Measurements from ENCODE around the gene KCTD20. TPM values are rescaled to one million over a fixed set of nuclear protein-coding genes. Genes with fewer than 3 reads are reported as not detected.
"Not testable (repeated sequence)": the region's sequence is repeated elsewhere in the genome, so short reads cannot be mapped to it uniquely, and the experiment has no call there.

KCTD20 gene
- polyA plus RNA-seq, 4 donors = 13.8 to 28.6 (median 17.7) TPM

DNA sequence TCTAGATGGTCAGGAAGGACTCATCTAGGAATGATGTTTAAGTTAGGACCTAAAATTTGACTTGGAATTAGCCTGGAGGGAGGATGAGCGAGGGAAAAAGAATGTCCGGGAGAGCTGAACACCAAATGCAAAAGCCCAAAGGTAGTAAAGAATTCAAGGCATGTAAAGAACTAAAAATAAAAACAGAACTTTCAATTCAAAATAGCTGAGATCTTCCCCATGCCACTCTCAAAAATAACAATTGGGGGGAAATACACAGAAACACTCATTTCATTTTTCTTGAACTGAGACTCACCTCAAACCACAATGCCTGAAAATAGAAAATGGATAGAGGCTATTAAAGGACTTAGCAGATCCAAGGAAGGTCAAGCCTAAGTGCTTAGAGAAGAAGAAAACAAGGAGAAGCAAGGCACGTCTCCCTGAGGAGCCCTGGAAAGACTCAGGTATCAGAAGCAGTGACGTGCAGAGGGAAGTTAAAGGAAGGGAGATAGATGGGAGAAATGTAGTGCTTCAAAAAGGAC, 10.6 kb upstream of the KCTD20 start:
- H3K36me3 ChIP-seq (ENCODE audit: control insufficient read depth in 3 of 3, insufficient read depth in 2 of 3, low read depth in 1 of 3, low read length in 3 of 3) = no peaks in the 10 kb centered on the region
- no peak for FAIRE-seq
- H3K27ac ChIP-seq (ENCODE audit: low read depth in 1 of 3, low read length in 2 of 3) = no peak overlapping the region
- H3K9me3 ChIP-seq (ENCODE audit: control insufficient read depth in 2 of 2, insufficient read depth in 1 of 2, low read depth in 1 of 2, low read length in 1 of 2) = no peaks in the 10 kb centered on the region
- H3K4me3 ChIP-seq (ENCODE audit: low read depth in 1 of 3, low read length in 3 of 3) = no peak overlapping the region
- no peak for DNase-seq
- WGBS, 3 donors = 86 to 92% (median 89%) methylated on average over 4 of the region's 4 CpGs
- no peaks in the 10 kb centered on the region for H3K27me3 ChIP-seq (ENCODE audit: control insufficient read depth in 3 of 3, insufficient read depth in 3 of 3, low read length in 3 of 3)
- no peaks in the 10 kb centered on the region for H3K4me1 ChIP-seq (ENCODE audit: control insufficient read depth in 3 of 3, insufficient read depth in 2 of 3, low read depth in 1 of 3, low read length in 2 of 3)

DNA sequence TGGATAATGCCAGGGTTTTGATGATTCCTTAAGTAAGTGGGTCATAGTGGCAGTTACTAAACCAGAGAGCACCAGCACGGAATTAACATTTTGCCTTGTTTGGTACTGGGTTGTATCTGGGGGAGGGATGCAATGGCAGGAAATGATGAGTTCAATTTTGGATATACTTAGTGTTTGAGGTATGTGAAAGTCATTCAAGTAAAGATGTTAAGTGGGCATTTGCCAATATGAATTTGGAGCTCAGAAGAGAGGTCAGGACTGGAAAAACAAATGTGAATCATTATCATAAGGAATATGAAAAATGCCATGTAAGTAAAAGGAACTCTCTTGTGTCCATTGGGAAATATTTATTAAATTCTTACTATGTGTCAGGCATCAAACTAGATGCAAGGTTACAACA, 6.3 kb upstream of the KCTD20 start:
- WGBS, 3 donors = 93 to 97% (median 96%) methylated on average over 1 of the region's 1 CpG

DNA sequence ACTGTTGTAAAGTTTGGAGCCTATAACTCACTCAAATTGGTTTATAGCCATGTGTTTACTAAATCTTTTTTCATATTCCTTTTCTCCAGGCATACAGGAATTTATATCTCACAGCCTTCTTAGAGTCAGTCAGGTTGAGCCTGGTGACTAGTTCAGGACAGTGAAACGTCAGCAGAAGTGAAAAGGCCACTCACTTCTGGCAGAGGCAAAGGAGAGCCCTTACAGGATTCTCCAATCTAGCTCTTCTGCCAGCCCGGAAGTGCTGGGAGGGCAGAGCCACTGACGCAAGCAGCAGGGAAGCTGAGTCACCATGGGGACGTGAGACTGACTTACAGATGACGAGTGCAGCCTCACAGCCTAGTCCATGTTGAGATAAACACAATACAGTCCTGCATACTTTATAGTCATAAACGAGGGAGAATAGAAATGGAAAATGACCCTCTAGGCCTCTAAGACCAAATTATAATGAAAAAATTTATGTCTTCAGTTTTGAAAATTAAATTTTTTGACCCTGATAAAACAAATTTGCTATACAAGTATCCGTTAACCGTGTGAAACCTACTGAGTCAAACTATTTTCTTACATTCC, 1.4 kb upstream of the KCTD20 start:
- no peak for FAIRE-seq
- H3K4me3 ChIP-seq (ENCODE audit: low read depth in 1 of 3, low read length in 3 of 3) = no peak overlapping the region
- DNase-seq = peak; percentile 95 to 99
- no peaks in the 10 kb centered on the region for H3K9me3 ChIP-seq (ENCODE audit: control insufficient read depth in 2 of 2, insufficient read depth in 1 of 2, low read depth in 1 of 2, low read length in 1 of 2)
- H3K4me1 ChIP-seq (ENCODE audit: control insufficient read depth in 3 of 3, insufficient read depth in 2 of 3, low read depth in 1 of 3, low read length in 2 of 3) = peaks cover 4 to 37% (median 8%) of the 10 kb centered on the region in 3 donors
- WGBS, 3 donors = 14 to 18% (median 16%) methylated on average over 8 of the region's 8 CpGs
- H3K27me3 ChIP-seq (ENCODE audit: control insufficient read depth in 3 of 3, insufficient read depth in 3 of 3, low read length in 3 of 3) = no peaks in the 10 kb centered on the region
- no peaks in the 10 kb centered on the region for H3K36me3 ChIP-seq (ENCODE audit: control insufficient read depth in 3 of 3, insufficient read depth in 2 of 3, low read depth in 1 of 3, low read length in 3 of 3)
- peak overlapping the region; percentile 68 to 95 (median 80) for H3K27ac ChIP-seq (ENCODE audit: low read depth in 1 of 3, low read length in 2 of 3)

More for the DNA sequence above, 6.3 kb upstream of the KCTD20 start:
- FAIRE-seq (no peak), DNase-seq (no peak)
- H3K36me3 ChIP-seq (ENCODE audit: control insufficient read depth in 3 of 3, insufficient read depth in 2 of 3, low read depth in 1 of 3, low read length in 3 of 3) = no peaks in the 10 kb centered on the region
- H3K27me3 ChIP-seq (ENCODE audit: control insufficient read depth in 3 of 3, insufficient read depth in 3 of 3, low read length in 3 of 3) = no peaks in the 10 kb centered on the region
- H3K4me1 ChIP-seq (ENCODE audit: control insufficient read depth in 3 of 3, insufficient read depth in 2 of 3, low read depth in 1 of 3, low read length in 2 of 3) = peaks cover 0 to 16% (median 0%) of the 10 kb centered on the region in 3 donors
- no peak overlapping the region for H3K4me3 ChIP-seq (ENCODE audit: low read depth in 1 of 3, low read length in 3 of 3)
- no peak overlapping the region for H3K27ac ChIP-seq (ENCODE audit: low read depth in 1 of 3, low read length in 2 of 3)
- no peaks in the 10 kb centered on the region for H3K9me3 ChIP-seq (ENCODE audit: control insufficient read depth in 2 of 2, insufficient read depth in 1 of 2, low read depth in 1 of 2, low read length in 1 of 2)

DNA sequence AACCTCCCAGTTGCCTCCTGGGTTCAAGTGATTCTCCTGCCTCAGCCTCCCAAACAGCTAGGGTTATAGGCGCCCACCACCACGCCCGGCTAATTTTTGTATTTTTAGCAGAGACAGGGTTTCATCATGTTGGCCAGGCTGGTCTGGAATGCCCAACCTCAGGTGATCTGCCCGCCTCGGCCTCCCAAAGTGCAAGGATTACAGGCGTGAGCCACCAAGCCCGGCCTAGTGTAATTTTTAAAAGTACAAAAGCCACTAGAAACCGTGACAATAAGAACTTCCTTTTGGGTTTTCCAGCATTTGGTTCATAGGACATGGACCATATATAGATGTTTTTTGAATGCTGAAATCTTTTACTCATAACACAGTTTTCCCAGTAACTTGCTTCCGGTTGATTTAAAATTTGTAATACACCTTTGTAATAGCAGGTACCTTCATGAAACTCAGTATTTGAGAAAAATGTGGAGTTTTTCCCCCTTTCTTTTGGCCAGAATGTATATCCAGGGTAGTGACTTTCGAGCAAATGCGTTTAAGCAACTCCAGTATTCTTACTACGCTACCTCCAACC, 613 bp upstream of the KCTD20 start:
- H3K27ac ChIP-seq (ENCODE audit: low read depth in 1 of 3, low read length in 2 of 3) = peak overlapping the region; percentile 95 to 96 (median 96)
- FAIRE-seq (no peak), DNase-seq (no peak)
- H3K27me3 ChIP-seq (ENCODE audit: control insufficient read depth in 3 of 3, insufficient read depth in 3 of 3, low read length in 3 of 3) = no peaks in the 10 kb centered on the region
- no peaks in the 10 kb centered on the region for H3K9me3 ChIP-seq (ENCODE audit: control insufficient read depth in 2 of 2, insufficient read depth in 1 of 2, low read depth in 1 of 2, low read length in 1 of 2)
- WGBS, 3 donors = 38 to 45% (median 41%) methylated on average over 12 of the region's 12 CpGs
- no peaks in the 10 kb centered on the region for H3K36me3 ChIP-seq (ENCODE audit: control insufficient read depth in 3 of 3, insufficient read depth in 2 of 3, low read depth in 1 of 3, low read length in 3 of 3)
- peaks cover 4 to 37% (median 8%) of the 10 kb centered on the region in 3 donors for H3K4me1 ChIP-seq (ENCODE audit: control insufficient read depth in 3 of 3, insufficient read depth in 2 of 3, low read depth in 1 of 3, low read length in 2 of 3)
- H3K4me3 ChIP-seq (ENCODE audit: low read depth in 1 of 3, low read length in 3 of 3) = peak overlapping the region; percentile 82 to 86 (median 84)

DNA sequence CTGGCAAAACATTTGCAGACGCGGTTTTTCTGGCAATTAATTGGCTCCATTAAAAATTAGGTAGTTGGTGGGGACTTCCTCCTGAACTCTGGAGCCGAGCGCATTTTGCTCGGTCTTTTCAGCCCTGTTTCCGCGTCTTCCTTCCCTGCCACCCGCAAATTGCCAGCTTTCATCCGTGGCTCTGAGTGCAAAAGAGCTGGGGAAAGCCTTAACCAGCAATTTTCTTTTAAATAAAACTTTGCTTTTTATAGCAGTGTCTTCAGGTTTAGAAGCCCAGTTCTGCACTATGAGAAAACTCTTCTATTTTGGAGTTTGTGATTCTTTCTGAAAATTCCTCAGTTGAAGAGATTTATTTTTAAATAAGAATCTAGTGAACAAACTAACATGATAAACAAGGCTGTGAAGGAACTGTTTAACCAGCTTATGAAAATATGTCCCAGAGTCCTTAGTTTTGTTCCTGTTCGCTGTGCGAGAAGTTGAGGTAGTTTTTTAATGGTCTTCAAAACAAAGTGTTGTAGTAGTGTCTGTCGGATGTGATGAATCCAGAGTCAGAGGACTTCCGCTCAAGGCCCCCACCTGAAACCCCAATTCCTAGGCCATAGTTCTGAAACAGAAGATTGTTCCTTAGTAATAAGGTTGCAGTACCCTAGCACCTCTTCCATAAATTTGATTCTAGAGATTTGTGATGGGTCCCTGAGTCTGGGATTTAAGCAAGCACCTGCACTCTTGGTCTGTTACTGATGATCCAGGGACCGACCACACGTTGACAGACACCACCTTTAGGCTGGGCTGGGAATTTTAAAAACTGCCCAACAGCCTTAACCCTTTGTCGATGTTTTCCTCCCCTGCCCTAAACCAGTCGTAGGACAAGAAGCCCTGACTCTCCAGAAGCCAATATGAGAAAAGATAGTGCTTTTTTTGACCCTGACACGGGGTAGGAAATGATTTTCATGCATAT, 950 bp downstream of the KCTD20 start:
- Histone ChIP-seq H3K27me3 (ENCODE audit: control insufficient read depth in 3 of 3, insufficient read depth in 3 of 3, low read length in 3 of 3) (no peaks in the 10 kb centered on the region), H3K4me3 (ENCODE audit: low read depth in 1 of 3, low read length in 3 of 3) (peak overlapping the region; percentile 82 to 86 (median 84)), H3K36me3 (ENCODE audit: control insufficient read depth in 3 of 3, insufficient read depth in 2 of 3, low read depth in 1 of 3, low read length in 3 of 3) (peaks cover 0 to 8% (median 3%) of the 10 kb centered on the region in 3 donors), H3K9me3 (ENCODE audit: control insufficient read depth in 2 of 2, insufficient read depth in 1 of 2, low read depth in 1 of 2, low read length in 1 of 2) (no peaks in the 10 kb centered on the region), H3K4me1 (ENCODE audit: control insufficient read depth in 3 of 3, insufficient read depth in 2 of 3, low read depth in 1 of 3, low read length in 2 of 3) (peaks cover 4 to 37% (median 8%) of the 10 kb centered on the region in 3 donors), H3K27ac (ENCODE audit: low read depth in 1 of 3, low read length in 2 of 3) (peak overlapping the region; percentile 95 to 96 (median 96))
- FAIRE-seq (no peak), DNase-seq (peak; percentile 39 to 51)
- WGBS, 3 donors = 2 to 7% (median 6%) methylated on average over 18 of the region's 18 CpGs

DNA sequence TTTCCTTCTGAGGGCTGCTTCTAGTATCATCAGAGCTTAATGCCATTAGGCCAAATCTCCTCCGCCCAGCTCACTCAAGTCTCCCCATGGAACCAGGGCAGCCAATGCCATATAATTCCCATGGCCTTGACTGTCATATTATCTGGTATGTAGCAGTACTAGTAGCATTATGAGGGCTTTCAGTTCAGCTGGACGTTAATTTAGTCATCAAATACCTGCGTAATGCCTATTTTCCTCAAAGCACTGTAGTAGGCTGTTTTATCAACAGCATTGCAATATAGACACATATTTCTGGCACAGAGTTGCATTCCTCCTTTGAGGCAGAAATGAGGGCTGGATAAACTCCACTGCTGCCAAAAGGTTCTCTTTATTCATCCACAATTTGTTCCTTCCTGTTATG, 1.7 kb downstream of the KCTD20 start:
- H3K4me1 ChIP-seq (ENCODE audit: control insufficient read depth in 3 of 3, insufficient read depth in 2 of 3, low read depth in 1 of 3, low read length in 2 of 3) = peaks cover 4 to 33% (median 8%) of the 10 kb centered on the region in 3 donors
- no peak for FAIRE-seq
- WGBS, 3 donors = 35 to 50% (median 48%) methylated on average over 3 of the region's 3 CpGs
- H3K27me3 ChIP-seq (ENCODE audit: control insufficient read depth in 3 of 3, insufficient read depth in 3 of 3, low read length in 3 of 3) = no peaks in the 10 kb centered on the region
- peaks cover 0 to 11% (median 5%) of the 10 kb centered on the region in 3 donors for H3K36me3 ChIP-seq (ENCODE audit: control insufficient read depth in 3 of 3, insufficient read depth in 2 of 3, low read depth in 1 of 3, low read length in 3 of 3)
- peak overlapping the region in 2 of 3 donors; percentile 84 to 86 for H3K4me3 ChIP-seq (ENCODE audit: low read depth in 1 of 3, low read length in 3 of 3)
- DNase-seq = peak; percentile 18 to 27
- peaks cover 0 to 5% of the 10 kb centered on the region in 2 donors for H3K9me3 ChIP-seq (ENCODE audit: control insufficient read depth in 2 of 2, insufficient read depth in 1 of 2, low read depth in 1 of 2, low read length in 1 of 2)
- H3K27ac ChIP-seq (ENCODE audit: low read depth in 1 of 3, low read length in 2 of 3) = peak overlapping the region in 2 of 3 donors; percentile 68 to 95

DNA sequence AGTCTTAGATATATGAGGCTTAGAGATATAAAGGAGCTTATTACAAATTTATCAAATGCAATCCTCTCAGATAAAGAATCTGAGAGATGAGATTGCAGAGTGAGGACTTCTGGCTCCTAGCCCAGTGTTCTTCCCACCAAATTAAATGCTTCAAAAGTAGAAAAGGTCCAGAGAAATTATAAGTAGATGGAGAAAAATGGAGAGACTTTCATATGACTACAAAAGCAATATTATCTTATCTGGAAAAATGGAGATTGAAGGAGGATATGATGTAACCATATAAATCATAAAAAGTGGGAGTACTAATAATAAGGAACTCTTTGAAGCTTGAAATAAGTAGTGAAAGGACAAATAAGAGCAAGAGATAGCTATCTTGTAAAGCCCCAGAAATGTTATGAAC, 2.8 kb downstream of the KCTD20 start:
- H3K4me3 ChIP-seq (ENCODE audit: low read depth in 1 of 3, low read length in 3 of 3) = no peak overlapping the region
- no peaks in the 10 kb centered on the region for H3K27me3 ChIP-seq (ENCODE audit: control insufficient read depth in 3 of 3, insufficient read depth in 3 of 3, low read length in 3 of 3)
- DNase-seq (no peak), FAIRE-seq (no peak)
- H3K27ac ChIP-seq (ENCODE audit: low read depth in 1 of 3, low read length in 2 of 3) = no peak overlapping the region
- peaks cover 0 to 11% (median 6%) of the 10 kb centered on the region in 3 donors for H3K36me3 ChIP-seq (ENCODE audit: control insufficient read depth in 3 of 3, insufficient read depth in 2 of 3, low read depth in 1 of 3, low read length in 3 of 3)
- peaks cover 4 to 27% (median 8%) of the 10 kb centered on the region in 3 donors for H3K4me1 ChIP-seq (ENCODE audit: control insufficient read depth in 3 of 3, insufficient read depth in 2 of 3, low read depth in 1 of 3, low read length in 2 of 3)
- peaks cover 0 to 5% of the 10 kb centered on the region in 2 donors for H3K9me3 ChIP-seq (ENCODE audit: control insufficient read depth in 2 of 2, insufficient read depth in 1 of 2, low read depth in 1 of 2, low read length in 1 of 2)

DNA sequence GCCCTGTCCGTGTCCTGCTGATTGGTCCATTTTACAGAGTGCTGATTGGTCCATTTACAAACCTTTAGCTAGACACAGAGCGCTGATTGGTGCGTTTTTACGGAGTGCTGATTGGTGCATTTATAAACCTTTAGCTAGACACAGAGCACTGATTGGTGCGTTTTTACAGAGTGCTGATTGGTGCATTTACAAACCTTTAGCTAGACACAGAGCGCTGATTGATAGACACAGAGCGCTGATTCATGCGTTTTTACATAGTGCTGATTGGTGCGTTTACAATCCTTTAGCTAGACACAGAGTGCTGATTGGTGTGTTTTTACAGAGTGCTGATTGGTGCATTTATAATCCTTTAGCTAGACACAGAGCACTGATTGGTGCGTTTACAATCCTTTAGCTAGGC, 6.4 kb downstream of the KCTD20 start:
- FAIRE-seq; H3K9me3 ChIP-seq (ENCODE audit: control insufficient read depth in 2 of 2, insufficient read depth in 1 of 2, low read depth in 1 of 2, low read length in 1 of 2); H3K27ac ChIP-seq (ENCODE audit: low read depth in 1 of 3, low read length in 2 of 3); DNase-seq; H3K4me3 ChIP-seq (ENCODE audit: low read depth in 1 of 3, low read length in 3 of 3); H3K4me1 ChIP-seq (ENCODE audit: control insufficient read depth in 3 of 3, insufficient read depth in 2 of 3, low read depth in 1 of 3, low read length in 2 of 3); H3K27me3 ChIP-seq (ENCODE audit: control insufficient read depth in 3 of 3, insufficient read depth in 3 of 3, low read length in 3 of 3): not testable (repeated sequence)
- peaks cover 0 to 32% (median 6%) of the 10 kb centered on the region in 3 donors for H3K36me3 ChIP-seq (ENCODE audit: control insufficient read depth in 3 of 3, insufficient read depth in 2 of 3, low read depth in 1 of 3, low read length in 3 of 3)
- WGBS, 3 donors = 97 to 99% (median 98%) methylated on average over 10 of the region's 10 CpGs
